Smooth muscle cell of bladder (primary cell): ENCODE data around the gene HOXA13. TPM values are rescaled to one million over a fixed set of nuclear protein-coding genes. Genes with fewer than 3 reads are reported as not detected.

Experiments used
- total RNA-seq: library from RNA; depleted of rRNA; stranded (reverse); fragments of >200 nt; gene quantifications from 2 replicates; pipeline ENCODE4 v1.2.3, GENCODE V29; 2014

Gene HOXA13
- 5.7 and 7.9 TPM in 2 replicates for total RNA-seq

GRCh38 chr7:27199849-27200760, at the start of gene HOXA13:
TSS of gene HOXA13 (minus strand) at chr7:27200091. CDS start at chr7:27200077, 14 bp downstream.

GRCh38 chr7:27242555-27243339, 42.9 kb upstream of the HOXA13 start, which contains the start of gene EVX1:
TSS of gene EVX1 (plus strand) at chr7:27242802. CDS start at chr7:27243031, 229 bp downstream.

GRCh38 chr7:27185013-27185853, 14.7 kb downstream of the HOXA13 start, which contains the start of gene HOXA11:
TSS of gene HOXA11 (minus strand) at chr7:27185232. CDS start at chr7:27185144, 88 bp downstream.

GRCh38 chr7:27173956-27174873, 25.7 kb downstream of the HOXA13 start, which contains the start of gene HOXA10:
TSS of gene HOXA10 (minus strand) at chr7:27174320. CDS start at chr7:27174306, 14 bp downstream.

GRCh38 chr7:27165089-27165995, 34.5 kb downstream of the HOXA13 start, which contains the start of gene HOXA9:
TSS of gene HOXA9 (minus strand) at chr7:27165537. CDS start at chr7:27165457, 80 bp downstream.

GRCh38 chr7:27156508-27156898, 43.4 kb downstream of the HOXA13 start, which contains the start of gene HOXA7:
TSS of gene HOXA7 (minus strand) at chr7:27156675. CDS start at chr7:27156545, 130 bp downstream.

GRCh38 chr7:27151931-27152815, 47.7 kb downstream of the HOXA13 start, which contains the start of gene HOXA3:
TSS of gene HOXA3 (minus strand) at chr7:27152583. CDS start at chr7:27110640, 41,943 bp downstream.

GRCh38 chr7:27147199-27148030, 52.5 kb downstream of the HOXA13 start, which contains the start of gene HOXA6:
TSS of gene HOXA6 (minus strand) at chr7:27147774. CDS start at chr7:27147749, 25 bp downstream.

Other genes starting within 250 kb of the HOXA13 start
- 0.28 and 1.00 TPM in 2 replicates for gene HOXA1, start 104.1 kb downstream of the HOXA13 start, total RNA-seq
- 0.18 and 0.28 TPM in 2 replicates for gene HOXA2, start 97.4 kb downstream of the HOXA13 start, total RNA-seq
- 0.14 and 0.28 TPM in 2 replicates for gene HOXA4, start 69.3 kb downstream of the HOXA13 start, total RNA-seq
- 1.4 and 1.6 TPM in 2 replicates for gene HOXA5, start 56.4 kb downstream of the HOXA13 start, total RNA-seq
- 3.4 and 4.4 TPM in 2 replicates for gene HOXA6, start 52.3 kb downstream of the HOXA13 start, total RNA-seq
- 1.8 and 3.2 TPM in 2 replicates for gene HOXA3, start 47.5 kb downstream of the HOXA13 start, total RNA-seq
- gene HOXA7, start 43.4 kb downstream of the HOXA13 start, total RNA-seq, result 1.00 and 1.6 TPM in 2 replicates
- 5.8 and 7.9 TPM in 2 replicates for gene HOXA9, start 34.6 kb downstream of the HOXA13 start, total RNA-seq
- gene HOXA10, start 25.8 kb downstream of the HOXA13 start, total RNA-seq, result 6.5 and 11.8 TPM in 2 replicates
- 8.5 and 9.6 TPM in 2 replicates for gene HOXA11, start 14.9 kb downstream of the HOXA13 start, total RNA-seq
- under 0.01 TPM in 1 of 2 replicates, not detected in the other for gene EVX1, start 42.7 kb upstream of the HOXA13 start, total RNA-seq